OCI-LY1 (cell line): Measurements from ENCODE around the gene ZNF891.

Experiments
- H2AFZ ChIP-seq: fragments of 200-600 bp; sonication (generic), shearing (Covaris generic); 2 replicates; pipeline ENCODE4 v1.6.0; 2014; ENCODE audit warnings: antibody characterized with exemption, mild to moderate bottlenecking, low read length
- H3F3A ChIP-seq: fragments of 200-600 bp; sonication (generic), shearing (Covaris generic); 2 replicates; pipeline ENCODE4 v1.6.0; 2014; ENCODE audit warnings: mild to moderate bottlenecking, antibody characterized with exemption, low read length, moderate library complexity; ENCODE audit not compliant: insufficient read depth
- H3K27ac ChIP-seq: fragments of 200-600 bp; sonication (generic); 2 replicates; pipeline ENCODE4 v1.5.1; 2014; ENCODE audit warnings: low read length, mixed run types, mild to moderate bottlenecking, low read depth; ENCODE audit not compliant: poor library complexity, severe bottlenecking
- H3K27me3 ChIP-seq: fragments of 200-600 bp; sonication (generic); 2 replicates; pipeline ENCODE4 v1.6.0; 2014; ENCODE audit warnings: antibody characterized with exemption, mild to moderate bottlenecking, low read length, moderate library complexity; ENCODE audit not compliant: insufficient read depth
- H3K36me3 ChIP-seq: fragments of 200-600 bp; sonication (generic); 2 replicates; pipeline ENCODE4 v1.6.1; 2014; ENCODE audit warnings: mild to moderate bottlenecking, antibody characterized with exemption, low read length, moderate library complexity, mixed read lengths; ENCODE audit not compliant: insufficient read depth
- H3K4me1 ChIP-seq: fragments of 200-600 bp; sonication (generic); 2 replicates; pipeline ENCODE4 v1.5.1; 2014; ENCODE audit warnings: mild to moderate bottlenecking, low read length, moderate library complexity; ENCODE audit not compliant: insufficient read depth, severe bottlenecking
- H3K4me2 ChIP-seq: fragments of 200-600 bp; sonication (generic), shearing (Covaris generic); 2 replicates; pipeline ENCODE4 v1.6.1; 2014; ENCODE audit warnings: low read length
- H3K4me3 ChIP-seq: fragments of 200-600 bp; sonication (generic); 2 replicates; pipeline ENCODE4 v1.5.1; 2014; ENCODE audit warnings: low read length, low read depth, mild to moderate bottlenecking, mixed read lengths; ENCODE audit not compliant: poor library complexity, severe bottlenecking
- H3K79me2 ChIP-seq: fragments of 200-600 bp; shearing (Covaris generic); 2 replicates; pipeline ENCODE4 v1.6.1; 2016; ENCODE audit warnings: mixed run types, low read length, mixed read lengths; ENCODE audit not compliant: insufficient read depth
- H3K9ac ChIP-seq: fragments of 200-600 bp; sonication (generic), shearing (Covaris generic); 2 replicates; pipeline ENCODE4 v1.6.1; 2014; ENCODE audit warnings: mild to moderate bottlenecking, low read length, mixed read lengths
- H3K9me2 ChIP-seq: fragments of 200-600 bp; sonication (generic), shearing (Covaris generic); 2 replicates; pipeline ENCODE4 v1.6.1; 2014; ENCODE audit warnings: low read depth, mild to moderate bottlenecking, low read length, mixed read lengths
- H3K9me3 ChIP-seq: fragments of 200-600 bp; shearing (Covaris generic); 2 replicates; pipeline ENCODE4 v1.6.1; 2014; ENCODE audit warnings: low read length, mixed read lengths
- H4K20me1 ChIP-seq: fragments of 200-600 bp; sonication (generic), shearing (Covaris generic); 2 replicates; pipeline ENCODE4 v1.6.0; 2016; ENCODE audit warnings: mild to moderate bottlenecking, low read length; ENCODE audit not compliant: insufficient read depth
- EZH2 ChIP-seq: fragments of 200-600 bp; sonication (generic), shearing (Covaris generic); IDR thresholded peaks from 2 replicates; pipeline ENCODE4 v1.8.0; 2017; ENCODE audit warnings: borderline replicate concordance, mixed run types, mild to moderate bottlenecking, antibody characterized with exemption, low read length, moderate library complexity, mixed read lengths
- TF ChIP-seq, protein P1 (sequence below): fragments of 200-600 bp; sonication (generic), shearing (Covaris generic); IDR thresholded peaks from 2 replicates; pipeline ENCODE4 v1.5.1; 2017; ENCODE audit warnings: mild to moderate bottlenecking, antibody characterized with exemption, low read length, moderate library complexity, mixed read lengths

Gene ZNF891

DNA sequence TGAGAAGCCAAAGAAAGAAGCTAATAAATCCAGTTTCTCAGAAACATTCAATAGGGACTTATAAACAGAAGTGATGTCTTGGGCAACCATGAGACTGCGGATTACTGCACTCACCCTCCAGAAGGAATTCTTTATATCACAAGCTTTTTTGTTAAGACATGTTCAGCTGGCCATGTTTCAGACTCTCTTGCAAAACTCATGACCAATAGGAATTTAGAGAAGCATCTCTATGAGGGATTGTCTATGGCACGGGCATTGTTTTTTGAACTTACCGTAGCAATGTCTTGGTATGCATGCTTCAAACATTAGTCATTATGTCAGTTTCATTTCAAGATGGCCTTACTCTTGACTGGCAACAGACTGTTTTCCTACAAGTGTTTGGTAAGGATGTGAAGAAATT, 35.7 kb upstream of the ZNF891 start:
- Histone ChIP-seq H3K36me3 (no peaks in the 10 kb centered on the region), H3K9me2 (no peaks in the 10 kb centered on the region), H3K27me3 (no peaks in the 10 kb centered on the region), H3K9me3 (peaks cover 23% of the 10 kb centered on the region), H3K27ac (no peak overlapping the region), H3K4me1 (no peaks in the 10 kb centered on the region), H3F3A (no peaks in the 10 kb centered on the region), H4K20me1 (no peaks in the 10 kb centered on the region), H3K4me2 (no peak overlapping the region), H3K4me3 (no peak overlapping the region), H3K79me2 (no peaks in the 10 kb centered on the region), H2AFZ (no peak overlapping the region), H3K9ac (no peak overlapping the region)
- TF ChIP-seq EZH2: no peak
- TF ChIP-seq, protein P1, sequence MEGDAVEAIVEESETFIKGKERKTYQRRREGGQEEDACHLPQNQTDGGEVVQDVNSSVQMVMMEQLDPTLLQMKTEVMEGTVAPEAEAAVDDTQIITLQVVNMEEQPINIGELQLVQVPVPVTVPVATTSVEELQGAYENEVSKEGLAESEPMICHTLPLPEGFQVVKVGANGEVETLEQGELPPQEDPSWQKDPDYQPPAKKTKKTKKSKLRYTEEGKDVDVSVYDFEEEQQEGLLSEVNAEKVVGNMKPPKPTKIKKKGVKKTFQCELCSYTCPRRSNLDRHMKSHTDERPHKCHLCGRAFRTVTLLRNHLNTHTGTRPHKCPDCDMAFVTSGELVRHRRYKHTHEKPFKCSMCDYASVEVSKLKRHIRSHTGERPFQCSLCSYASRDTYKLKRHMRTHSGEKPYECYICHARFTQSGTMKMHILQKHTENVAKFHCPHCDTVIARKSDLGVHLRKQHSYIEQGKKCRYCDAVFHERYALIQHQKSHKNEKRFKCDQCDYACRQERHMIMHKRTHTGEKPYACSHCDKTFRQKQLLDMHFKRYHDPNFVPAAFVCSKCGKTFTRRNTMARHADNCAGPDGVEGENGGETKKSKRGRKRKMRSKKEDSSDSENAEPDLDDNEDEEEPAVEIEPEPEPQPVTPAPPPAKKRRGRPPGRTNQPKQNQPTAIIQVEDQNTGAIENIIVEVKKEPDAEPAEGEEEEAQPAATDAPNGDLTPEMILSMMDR: no peak

DNA sequence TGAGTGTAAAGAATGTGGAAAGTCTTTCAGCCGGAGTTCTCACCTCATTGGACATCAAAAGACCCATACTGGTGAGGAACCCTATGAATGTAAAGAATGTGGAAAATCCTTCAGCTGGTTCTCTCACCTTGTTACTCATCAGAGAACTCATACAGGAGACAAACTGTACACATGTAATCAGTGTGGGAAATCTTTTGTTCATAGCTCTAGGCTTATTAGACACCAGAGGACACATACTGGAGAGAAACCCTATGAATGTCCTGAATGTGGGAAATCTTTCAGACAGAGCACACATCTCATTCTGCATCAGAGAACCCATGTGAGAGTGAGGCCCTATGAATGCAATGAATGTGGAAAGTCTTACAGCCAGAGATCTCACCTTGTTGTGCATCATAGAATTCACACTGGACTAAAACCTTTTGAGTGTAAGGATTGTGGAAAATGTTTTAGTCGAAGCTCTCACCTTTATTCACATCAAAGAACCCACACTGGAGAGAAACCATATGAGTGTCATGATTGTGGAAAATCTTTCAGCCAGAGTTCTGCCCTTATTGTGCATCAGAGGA, 26.1 kb upstream of the ZNF891 start:
- Histone ChIP-seq H3K4me3 (no peak overlapping the region), H3F3A (peaks cover 3% of the 10 kb centered on the region; the same call in 1 of the 2 replicates), H3K9me2 (no peaks in the 10 kb centered on the region), H3K9ac (no peak overlapping the region), H3K27ac (no peak overlapping the region), H3K4me1 (no peaks in the 10 kb centered on the region), H3K4me2 (no peak overlapping the region), H3K27me3 (no peaks in the 10 kb centered on the region), H4K20me1 (no peaks in the 10 kb centered on the region), H3K36me3 (peaks cover 77% of the 10 kb centered on the region), H3K9me3 (peaks cover 65% of the 10 kb centered on the region), H3K79me2 (no peaks in the 10 kb centered on the region), H2AFZ (no peak overlapping the region)
- no peak for TF ChIP-seq EZH2
- TF ChIP-seq, protein P1: no peak

DNA sequence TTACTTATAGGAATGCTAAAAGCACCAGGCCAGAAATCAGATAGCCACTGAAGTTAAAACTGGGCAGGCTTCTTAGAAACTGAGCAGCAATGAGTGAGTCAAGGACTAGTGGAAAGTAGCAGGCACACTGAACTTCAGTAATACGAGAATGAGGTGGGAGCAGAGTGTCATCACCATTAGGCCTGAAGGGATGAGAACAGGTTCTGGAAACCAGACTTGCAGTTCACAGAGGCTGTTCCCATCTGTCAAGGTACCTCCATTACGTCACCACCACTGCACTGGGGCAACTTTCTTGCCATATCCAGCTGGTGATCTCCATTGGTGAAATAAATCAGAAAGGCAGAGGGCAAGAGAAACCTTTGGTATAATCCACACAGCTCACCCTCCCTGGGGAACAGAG, 15.9 kb upstream of the ZNF891 start:
- H3K4me3 ChIP-seq: no peak overlapping the region
- H3F3A ChIP-seq: no peaks in the 10 kb centered on the region
- no peaks in the 10 kb centered on the region for H3K27me3 ChIP-seq
- no peaks in the 10 kb centered on the region for H4K20me1 ChIP-seq
- peaks cover 39% of the 10 kb centered on the region for H3K9me3 ChIP-seq
- no peak overlapping the region for H3K9ac ChIP-seq
- H3K27ac ChIP-seq: no peak overlapping the region
- no peak overlapping the region for H3K4me2 ChIP-seq
- no peaks in the 10 kb centered on the region for H3K79me2 ChIP-seq
- no peaks in the 10 kb centered on the region for H3K9me2 ChIP-seq
- TF ChIP-seq, protein P1: no peak
- no peak for TF ChIP-seq EZH2
- H2AFZ ChIP-seq: no peak overlapping the region
- H3K4me1 ChIP-seq: no peaks in the 10 kb centered on the region
- peaks cover 87% of the 10 kb centered on the region for H3K36me3 ChIP-seq
